Mammary epithelial cell (primary cell): ENCODE results near the gene SRSF7.

ENCODE experiments used
- CTCF ChIP-seq, 2 donors: IDR thresholded peaks in 1 of 2; conservative IDR thresholded peaks in 1 of 2; 2 replicates each; pipeline ENCODE4 v1.5.1; 2011 to 2012; ENCODE audit warnings: inconsistent platforms in 2 of 2, low read length in 2 of 2, mild to moderate bottlenecking in 2 of 2, control low read depth in 1 of 2, low read depth in 1 of 2; ENCODE audit not compliant: insufficient read depth in 1 of 2; ENCODE audit errors: extremely low read depth in 1 of 2
- EZH2 ChIP-seq: IDR thresholded peaks from 2 replicates; pipeline ENCODE4 v1.6.1; 2012; ENCODE audit warnings: low read length, inconsistent platforms, borderline replicate concordance

GRCh38 chr2:38722271-38723061 is 28.7 kb downstream of the SRSF7 start:
- TF ChIP-seq CTCF (conservative IDR thresholded peaks at IDR 0.05 in 1 of 2, IDR thresholded peaks at IDR 0.05 in 1 of 2; ENCODE audit: extremely low read depth in 1 of 2, insufficient read depth in 1 of 2, low read depth in 1 of 2, low read length in 2 of 2): no peak
- no peak for TF ChIP-seq EZH2
